Measurements from ENCODE around the gene FAM221A.

- TF ChIP-seq ARNT (IDR thresholded peaks at IDR 0.05) (no peak), ELF4 (IDR thresholded peaks at IDR 0.05) (no peak), CTBP1 (IDR thresholded peaks at IDR 0.05; ENCODE audit: borderline replicate concordance) (no peak), LEF1 (IDR thresholded peaks at IDR 0.05; ENCODE audit: borderline replicate concordance) (no peak), FOXK2 (IDR thresholded peaks at IDR 0.05) (no peak), FOXA1 (IDR thresholded peaks at IDR 0.05) (no peak), SUZ12 (IDR thresholded peaks at IDR 0.05) (no peak), L3MBTL2 (conservative IDR thresholded peaks at IDR 0.05) (no peak), SP1 (IDR thresholded peaks at IDR 0.05) (no peak), ZNF384 (IDR thresholded peaks at IDR 0.05) (no peak)
Observed at GRCh38 chr7:23645822-23646221, 34.2 kb upstream of the FAM221A start.
